Panc1 (cell line): Measurements from ENCODE around the gene RANGRF. TPM values are rescaled to one million over a fixed set of nuclear protein-coding genes. Genes with fewer than 3 reads are reported as not detected.

ENCODE experiments used
- ATAC-seq: fragments of 200-7000 bp; cut with Tn5 transposase; 2 replicates; pipeline ENCODE4 v1.9.1; 2020; ENCODE audit warnings: mild to moderate bottlenecking, moderate library complexity
- BruUV-seq: library from RNA; stranded (reverse); fragments of 400-500 nt; replicated peaks from 2 replicates; lab custom pipeline; 2021; lab: Mats Ljungman, UMichigan
- CTCF ChIA-PET: fragments of 300-600 bp; sonication (Branson Sonifier 250); formaldehyde crosslinking; loops from one replicate; lab custom pipeline; 2022; ENCODE audit warnings: antibody characterized with exemption; lab: Charles Lee
- POLR2A ChIA-PET: fragments of 300-600 bp; sonication (Branson Sonifier 250); formaldehyde crosslinking; loops from one replicate; lab custom pipeline; 2022; ENCODE audit warnings: antibody characterized with exemption; lab: Charles Lee
- DNase-seq: peaks from one replicate; pipeline ENCODE4 v3.0.0-alpha.2; 2010; ENCODE audit warnings: low read depth, low spot score
- H3K27ac ChIP-seq: 2 replicates; pipeline ENCODE4 v1.5.1; 2011; ENCODE audit warnings: mild to moderate bottlenecking, low read length, inconsistent platforms
- H3K27me3 ChIP-seq: fragments of 200-500 bp; sonication (Bioruptor generic); 2 replicates; pipeline ENCODE4 v1.6.0; 2014; ENCODE audit warnings: low read length, inconsistent platforms; ENCODE audit not compliant: control insufficient read depth, insufficient read depth
- H3K36me3 ChIP-seq: fragments of 200-500 bp; sonication (Bioruptor generic); 2 replicates; pipeline ENCODE4 v1.5.1; 2014; ENCODE audit warnings: inconsistent platforms, mild to moderate bottlenecking, low read length, moderate library complexity; ENCODE audit not compliant: control insufficient read depth, insufficient read depth
- H3K4me1 ChIP-seq: 2 replicates; pipeline ENCODE4 v1.5.1; 2011; ENCODE audit warnings: inconsistent platforms, mild to moderate bottlenecking, low read length, moderate library complexity; ENCODE audit not compliant: control insufficient read depth, insufficient read depth
- H3K4me3 ChIP-seq, 2 experiments: 2 replicates each; pipeline ENCODE4 v1.5.1; 2011 to 2012; ENCODE audit warnings: low read depth in 2 of 2, low read length in 2 of 2, mild to moderate bottlenecking in 2 of 2, inconsistent platforms in 1 of 2, moderate library complexity in 1 of 2
- H3K9me3 ChIP-seq: fragments of 200-500 bp; sonication (Bioruptor generic); 2 replicates; pipeline ENCODE4 v1.5.1; 2014; ENCODE audit warnings: low read depth, mild to moderate bottlenecking, inconsistent platforms, low read length, moderate library complexity; ENCODE audit not compliant: control insufficient read depth, insufficient read depth
- CTCF ChIP-seq: fragments of 450-650 bp; IDR thresholded peaks from 2 replicates; pipeline ENCODE4 v1.5.1; 2017; ENCODE audit warnings: mild to moderate bottlenecking
- POLR2AphosphoS5 ChIP-seq: IDR thresholded peaks from 2 replicates; pipeline ENCODE4 v1.6.1; 2012; ENCODE audit warnings: mild to moderate bottlenecking, low read depth, low read length, moderate library complexity
- REST ChIP-seq, 2 experiments: IDR thresholded peaks; 2 replicates each; pipeline ENCODE4 v1.6.1; 2011 to 2012; ENCODE audit warnings: low read depth in 2 of 2, control low read depth in 1 of 2, low read length in 1 of 2, mild to moderate bottlenecking in 1 of 2, moderate library complexity in 1 of 2; ENCODE audit not compliant: insufficient read depth in 1 of 2
- SIN3A ChIP-seq: IDR thresholded peaks from 2 replicates; pipeline ENCODE4 v1.6.1; 2012; ENCODE audit warnings: low read depth, mild to moderate bottlenecking, low read length, moderate library complexity, borderline replicate concordance; ENCODE audit not compliant: insufficient read depth
- TCF7L2 ChIP-seq: IDR thresholded peaks from 2 replicates; pipeline ENCODE4 v1.6.1; 2011; ENCODE audit warnings: mild to moderate bottlenecking, low read depth, low read length, inconsistent platforms
- in situ Hi-C: cut with HindIII; loops from 2 replicates; pipeline ENCODE4 v1.10.0; 2016; ENCODE audit warnings: low sequenced_read_pairs, low pct_unique_long_range_greater_than_20kb
- intact Hi-C: fragments of 100-400 bp; cut with micrococcal nuclease; formaldehyde crosslinking; loops from one replicate; pipeline ENCODE4 v1.10.0; 2022; ENCODE audit not compliant: unreplicated experiment
- total RNA-seq: library from RNA; stranded (reverse); gene quantifications from one replicate; pipeline ENCODE4 v1.2.1, GENCODE V29; 2021; ENCODE audit not compliant: unreplicated experiment

RANGRF gene
- total RNA-seq, 1 experiment from 2014 or later: 16.7 TPM

GRCh38 chr17:8289103-8289397 lies 580 bp downstream of the RANGRF start:
- no peak for TF ChIP-seq CTCF
- no peak for TF ChIP-seq SIN3A
- no peak for TF ChIP-seq POLR2AphosphoS5
- TF ChIP-seq TCF7L2: no peak
- in situ Hi-C loops (no loop called here), intact Hi-C loops (no loop called here)
- Histone ChIP-seq H3K36me3 (no peaks in the 10 kb centered on the region; the same call in 1 of the 2 replicates), H3K9me3 (no peaks in the 10 kb centered on the region), H3K27me3 (no peaks in the 10 kb centered on the region), H3K4me3 (peak overlapping the region; percentile 63 to 72), H3K27ac (peak overlapping the region; percentile 87), H3K4me1 (peaks cover 13% of the 10 kb centered on the region)
- no TSS peak for BruUV-seq
- no peak for DNase-seq
- peak; percentile 27; the same call in 1 of the 2 replicates for ATAC-seq
- ChIA-PET POLR2A (no interaction called here), CTCF (interaction anchor here (1.1 kb wide), 1 partner anchor 35 kb away, joined by 3 read pairs; no protein-coding TSS in a partner anchor)

- no peaks in the 10 kb centered on the region for H3K27me3 ChIP-seq
- ChIA-PET CTCF (no interaction called here), POLR2A (no interaction called here)
- H3K9me3 ChIP-seq: no peaks in the 10 kb centered on the region
- ATAC-seq (no peak), DNase-seq (no peak)
- no peak for TF ChIP-seq TCF7L2
- no peak for TF ChIP-seq SIN3A
- no peak for TF ChIP-seq REST (IDR thresholded peaks at IDR 0.05; ENCODE audit: insufficient read depth in 1 of 2, low read depth in 2 of 2, low read length in 1 of 2)
- TF ChIP-seq POLR2AphosphoS5: no peak
- no peak for TF ChIP-seq CTCF
- no peak overlapping the region for H3K4me3 ChIP-seq
- in situ Hi-C loops (no loop called here), intact Hi-C loops (no loop called here)
- peak overlapping the region; percentile 87 for H3K27ac ChIP-seq
- H3K36me3 ChIP-seq: no peaks in the 10 kb centered on the region; the same call in 1 of the 2 replicates
- no TSS peak for BruUV-seq
- H3K4me1 ChIP-seq: peaks cover 21% of the 10 kb centered on the region
Measured at GRCh38 chr17:8290043-8290442, 1.6 kb downstream of the RANGRF start.
